Spleen (tissue), 11 donors: ENCODE measurements around the gene G2E3. TPM values are rescaled to one million over a fixed set of nuclear protein-coding genes. Genes with fewer than 3 reads are reported as not detected.
A peak's percentile ranks its signal among the peaks of the same experiment; 100 is the strongest.
"Not testable (repeated sequence)": the region's sequence is repeated elsewhere in the genome, so short reads cannot be mapped to it uniquely, and the experiment has no call there.

Source experiments
- DNase-seq: peaks from one replicate; pipeline ENCODE4 v3.0.0-alpha.2; 2020
- H3K27ac ChIP-seq, 8 donors: fragments of 200-600 bp; sonication (generic) in 7 of 8; 1 replicate in 4 of 8; 2 replicates in 4 of 8; pipeline versions ENCODE4 v1.5.0 to v1.8.0; 2016 to 2021; ENCODE audit warnings: inconsistent platforms in 4 of 8, mild to moderate bottlenecking in 4 of 8, moderate library complexity in 1 of 8
- H3K27me3 ChIP-seq, 7 donors: fragments of 200-600 bp; sonication (generic) in 6 of 7; replicated peaks in 1 of 7; 1 replicate in 4 of 7; 2 replicates in 3 of 7; pipeline versions ENCODE4 v1.5.0 to v1.8.0; 2016 to 2021; ENCODE audit warnings: inconsistent platforms in 3 of 7, mild to moderate bottlenecking in 1 of 7
- H3K36me3 ChIP-seq, 6 donors: fragments of 200-600 bp; sonication (generic) in 5 of 6; 1 replicate in 4 of 6; 2 replicates in 2 of 6; pipeline versions ENCODE4 v1.5.0 to v1.8.0; 2016 to 2021; ENCODE audit warnings: inconsistent platforms in 2 of 6
- H3K4me1 ChIP-seq, 6 donors: fragments of 200-600 bp; sonication (generic) in 5 of 6; 1 replicate in 3 of 6; 2 replicates in 3 of 6; pipeline versions ENCODE4 v1.5.0 to v1.8.0; 2016 to 2021; ENCODE audit warnings: inconsistent platforms in 3 of 6
- H3K4me3 ChIP-seq, 8 donors: fragments of 200-600 bp; sonication (generic) in 7 of 8; 1 replicate in 4 of 8; 2 replicates in 4 of 8; pipeline versions ENCODE4 v1.5.0 to v1.8.0; 2016 to 2021; ENCODE audit warnings: inconsistent platforms in 4 of 8, mild to moderate bottlenecking in 4 of 8, moderate library complexity in 2 of 8
- H3K9me3 ChIP-seq, 8 donors: fragments of 200-600 bp; sonication (generic) in 7 of 8; 1 replicate in 4 of 8; 2 replicates in 4 of 8; pipeline versions ENCODE4 v1.5.0 to v1.8.0; 2016 to 2021; ENCODE audit warnings: inconsistent platforms in 4 of 8
- CTCF ChIP-seq, 11 experiments: fragments of 200-600 bp in 7 of 11; fragments of 450-650 bp in 4 of 11; sonication (generic) in 4 of 11; IDR thresholded peaks in 8 of 11; conservative IDR thresholded peaks in 3 of 11; 1 replicate in 7 of 11; 2 replicates in 4 of 11; pipeline versions ENCODE4 v1.4.0 to v1.8.0; 2016 to 2021; ENCODE audit warnings: antibody characterized with exemption in 11 of 11, inconsistent platforms in 4 of 11, mild to moderate bottlenecking in 1 of 11
- POLR2A ChIP-seq, 3 donors: fragments of 450-650 bp; IDR thresholded peaks; one replicate each; pipeline ENCODE4 v1.5.1; 2017; ENCODE audit warnings: antibody characterized with exemption in 3 of 3, mild to moderate bottlenecking in 1 of 3
- POLR2AphosphoS5 ChIP-seq, 3 donors: sonication (generic); formaldehyde crosslinking; IDR thresholded peaks; one replicate each; pipeline ENCODE4 v1.5.1; 2017; ENCODE audit warnings: antibody characterized with exemption in 3 of 3
- WGBS, 5 donors: extraction: QIAGEN DNeasy Blood & Tissue Kit in 3 of 5; methylation state at CpG; one replicate each; pipeline versions ENCODE4 v1.1.5 to v1.1.7; 2013 to 2018; 5-methylcytosine and 5-hydroxymethylcytosine counted together
- intact Hi-C: fragments of 100-400 bp; cut with DNase I; formaldehyde crosslinking; loops from one replicate; pipeline ENCODE4 v1.15.0; 2023; ENCODE audit warnings: low total_unique reads
- polyA plus RNA-seq, 3 donors: library from polyadenylated mRNA; stranded (reverse); fragments of 200-250 nt; gene quantifications; one replicate each; pipeline ENCODE4 v1.2.1, GENCODE V29; 2013
- total RNA-seq, 7 donors: library from RNA; depleted of rRNA in 3 of 7; stranded (reverse); fragments of >200 nt in 3 of 7; fragmentation: NEBNext Ultra II Directional in 4 of 7; extraction: Animal tissue kit (Norgen Biotek cat#: 25700) in 4 of 7; gene quantifications; one replicate each; pipeline versions ENCODE4 v1.1.0 to v1.2.1, GENCODE V29; 2016 to 2021
- donor health status: healthy with polysubstance abuse.
- donor health status: DM: no; HTN: no; CAD: no; lungs with moderate emphysema.
- donor health status: DM: no; HTN: no; CAD: no.
- donor health status: Bipolar disorder and iron deficiency.
- donor health status: healthy.
- donor health status: DM: no; HTN: no; CAD: no.
- donor health status: DM: yes; HTN: yes; CAD: no.

Gene G2E3
- total and polyA plus RNA-seq, 10 donors = 4.6 to 25.4 (median 19.1) TPM

DNA sequence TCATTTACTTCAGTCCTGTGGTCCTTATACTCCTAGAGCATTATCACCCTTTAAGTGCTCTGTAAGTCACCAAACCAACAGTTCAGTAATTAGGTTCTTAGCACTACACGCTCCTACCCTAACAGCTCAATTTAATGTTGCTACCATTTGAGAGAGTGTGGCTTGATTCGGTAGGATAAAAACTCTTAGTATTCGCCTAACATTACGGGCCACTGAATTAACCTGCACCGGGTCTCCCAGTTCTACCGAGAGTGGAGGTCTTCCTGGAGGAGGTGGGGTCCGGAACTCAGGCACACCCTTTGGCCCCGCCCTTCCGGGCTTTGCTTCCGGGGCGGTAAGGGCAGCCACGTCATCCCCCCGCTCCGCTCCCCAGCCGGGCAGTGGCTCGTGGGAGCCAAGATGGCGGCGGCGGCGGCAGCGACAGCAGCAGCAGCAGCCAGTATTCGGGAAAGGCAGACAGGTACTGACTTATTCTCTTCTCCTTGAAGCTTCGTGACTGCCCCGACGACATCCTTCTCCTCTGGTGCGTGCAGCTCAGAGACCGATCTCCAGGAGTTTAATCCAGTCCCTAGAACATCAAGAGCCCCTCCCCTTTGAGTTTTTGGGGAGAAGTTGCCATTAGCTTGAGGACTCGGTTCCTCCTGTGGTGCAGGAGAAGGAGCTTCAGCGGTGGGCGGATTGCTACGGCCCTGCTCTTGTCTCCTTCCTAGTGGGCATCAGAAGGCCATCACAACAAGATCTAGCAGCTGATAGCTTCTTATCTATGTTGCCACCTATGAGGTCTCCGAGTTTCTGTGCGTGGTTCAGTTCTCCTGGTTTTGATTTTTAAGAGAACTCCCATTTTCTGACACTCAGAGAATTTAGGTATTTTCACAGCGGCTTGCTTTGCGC is 63.2 kb downstream of the G2E3 start, which contains the start of gene SCFD1:
Gene SCFD1, plus strand, starts transcription at position 380 of the 891 bp plus-strand sequence. Its CDS starts 20 bp downstream, at position 400.
- no peaks in the 10 kb centered on the region for H3K9me3 ChIP-seq
- intact Hi-C loops = no loop called here
- peak within 1 kb of the TSS; percentile 56 to 80 (median 66) for H3K4me3 ChIP-seq
- peak; percentile 100 for TF ChIP-seq POLR2AphosphoS5 (IDR thresholded peaks at IDR 0.05)
- peak; percentile 45 to 88 (median 88) for TF ChIP-seq POLR2A (IDR thresholded peaks at IDR 0.05)
- no peak for TF ChIP-seq CTCF (IDR thresholded peaks at IDR 0.05 in 8 of 11, conservative IDR thresholded peaks at IDR 0.05 in 3 of 11)
- no peaks in the 10 kb centered on the region for H3K27me3 ChIP-seq
- H3K27ac ChIP-seq = peak within 1 kb of the TSS; percentile 79 to 96 (median 91)
- H3K36me3 ChIP-seq = peaks cover 0 to 7% (median 0%) of the 10 kb centered on the region in 6 donors
- DNase-seq = peak; percentile 99
- WGBS, 5 donors = 0 to 1% (median 1%) methylated on average over 24 to 35 of the region's 35 CpGs
- peaks cover 18 to 62% (median 54%) of the 10 kb centered on the region in 6 donors for H3K4me1 ChIP-seq

- no peaks in the 10 kb centered on the region for H3K27me3 ChIP-seq
- WGBS, 5 donors = 77 to 82% (median 80%) methylated on average over 7 of the region's 7 CpGs
- TF ChIP-seq CTCF (IDR thresholded peaks at IDR 0.05 in 8 of 11, conservative IDR thresholded peaks at IDR 0.05 in 3 of 11) = no peak
- TF ChIP-seq POLR2A (IDR thresholded peaks at IDR 0.05) = no peak
- TF ChIP-seq POLR2AphosphoS5 (IDR thresholded peaks at IDR 0.05) = no peak
- no peaks in the 10 kb centered on the region for H3K9me3 ChIP-seq
- peaks cover 0 to 7% (median 0%) of the 10 kb centered on the region in 6 donors for H3K36me3 ChIP-seq
- intact Hi-C loops = no loop called here
- H3K4me3 ChIP-seq = peak overlapping the region in 7 of 8 donors; percentile 59 to 80 (median 68)
- no peak overlapping the region for H3K27ac ChIP-seq
- peaks cover 18 to 67% (median 54%) of the 10 kb centered on the region in 6 donors for H3K4me1 ChIP-seq
- no peak for DNase-seq
Measured at GRCh38 chr14:30623412-30624131, 64.6 kb downstream of the G2E3 start.

GRCh38 chr14:30624132-30624423 is 65.1 kb downstream of the G2E3 start:
- peaks cover 18 to 67% (median 55%) of the 10 kb centered on the region in 6 donors for H3K4me1 ChIP-seq
- intact Hi-C loops = no loop called here
- no peak overlapping the region for H3K27ac ChIP-seq
- TF ChIP-seq CTCF (IDR thresholded peaks at IDR 0.05 in 8 of 11, conservative IDR thresholded peaks at IDR 0.05 in 3 of 11) (no peak), POLR2AphosphoS5 (IDR thresholded peaks at IDR 0.05) (no peak), POLR2A (IDR thresholded peaks at IDR 0.05) (no peak)
- WGBS, 5 donors = 94 to 99% (median 97%) methylated on average over 5 of the region's 5 CpGs
- H3K36me3 ChIP-seq = peaks cover 0 to 7% (median 0%) of the 10 kb centered on the region in 6 donors
- H3K27me3 ChIP-seq = no peaks in the 10 kb centered on the region
- peak overlapping the region in 1 of 8 donors; percentile 80 for H3K4me3 ChIP-seq
- DNase-seq = no peak
- H3K9me3 ChIP-seq = no peaks in the 10 kb centered on the region

DNA sequence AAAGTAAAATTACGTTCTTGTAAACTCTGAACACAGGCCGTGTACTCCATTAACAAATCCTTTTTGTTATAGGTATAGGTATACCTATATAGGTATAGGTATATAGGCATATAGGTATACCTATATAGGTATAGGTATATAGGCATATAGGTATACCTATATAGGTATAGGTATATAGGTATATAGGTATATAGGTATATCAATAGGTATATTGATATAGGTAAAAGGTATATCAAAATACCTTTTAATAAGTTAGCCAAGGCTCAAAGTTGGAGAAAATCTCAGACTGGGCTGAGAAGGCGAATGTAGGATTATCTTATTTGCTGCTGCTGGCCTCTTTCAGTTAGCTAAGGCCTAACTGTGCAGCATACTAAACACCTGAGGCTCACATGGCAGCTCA is 66.6 kb downstream of the G2E3 start:
- Histone ChIP-seq H3K4me3 (no peak overlapping the region), H3K27me3 (no peaks in the 10 kb centered on the region), H3K27ac (no peak overlapping the region), H3K4me1 (peaks cover 18 to 59% (median 50%) of the 10 kb centered on the region in 6 donors), H3K36me3 (peaks cover 0 to 12% (median 2%) of the 10 kb centered on the region in 6 donors), H3K9me3 (no peaks in the 10 kb centered on the region)
- DNase-seq = no peak
- intact Hi-C loops = no loop called here
- no peak for TF ChIP-seq POLR2A (IDR thresholded peaks at IDR 0.05)
- no peak for TF ChIP-seq CTCF (IDR thresholded peaks at IDR 0.05 in 8 of 11, conservative IDR thresholded peaks at IDR 0.05 in 3 of 11)
- TF ChIP-seq POLR2AphosphoS5 (IDR thresholded peaks at IDR 0.05) = no peak
- 93 to 98% (median 97%) methylated on average over 3 of the region's 3 CpGs for WGBS, 5 donors

GRCh38 chr14:30629432-30629831 is 70.5 kb downstream of the G2E3 start:
- H3K27ac ChIP-seq, H3K4me3 ChIP-seq, intact Hi-C loops, DNase-seq, H3K27me3 ChIP-seq, H3K9me3 ChIP-seq: not testable (repeated sequence)
- WGBS, 5 donors = 88 to 93% (median 92%) methylated on average over 8 of the region's 8 CpGs
- Histone ChIP-seq H3K4me1 (peaks cover 1 to 28% (median 24%) of the 10 kb centered on the region in 6 donors), H3K36me3 (peaks cover under 1 to 51% (median 18%) of the 10 kb centered on the region in 6 donors)
